ENCODE measurements around the gene EGR2.
A peak's percentile ranks its signal among the peaks of the same experiment; 100 is the strongest.

Gene EGR2
- total RNA-seq, result 2.4 to 6.5 reads per million in 2 donors

- peak; percentile 89 for DNase-seq
Observed at GRCh38 chr10:62816331-62817120, at the start of gene EGR2. EGR2 (minus strand) TSS chr10:62816366; CDS start chr10:62816029, 337 bp downstream.

- DNase-seq, result no peak
Observed at GRCh38 chr10:62862447-62862846, 46.3 kb upstream of the EGR2 start.

GRCh38 chr10:62861507-62861906, 45.3 kb upstream of the EGR2 start:
- no peak for DNase-seq

- no peak for DNase-seq
Observed at GRCh38 chr10:62860946-62861345, 44.8 kb upstream of the EGR2 start.

GRCh38 chr10:62858364-62858763, 42.2 kb upstream of the EGR2 start:
- no peak for DNase-seq

- no peak for DNase-seq
Observed at GRCh38 chr10:62856021-62856420, 39.9 kb upstream of the EGR2 start.

- no peak for DNase-seq
Observed at GRCh38 chr10:62853710-62854109, 37.5 kb upstream of the EGR2 start.

GRCh38 chr10:62852961-62853702, 37.0 kb upstream of the EGR2 start:
- no peak for DNase-seq

- DNase-seq, result no peak
Observed at GRCh38 chr10:62851442-62851841, 35.3 kb upstream of the EGR2 start.

- no peak for DNase-seq
Observed at GRCh38 chr10:62850646-62851045, 34.5 kb upstream of the EGR2 start.

GRCh38 chr10:62847433-62847832, 31.3 kb upstream of the EGR2 start:
- no peak for DNase-seq

- DNase-seq, result no peak
Observed at GRCh38 chr10:62844280-62845011, 28.3 kb upstream of the EGR2 start.

GRCh38 chr10:62843600-62843999, 27.4 kb upstream of the EGR2 start:
- no peak for DNase-seq

- no peak for DNase-seq
Observed at GRCh38 chr10:62842983-62843382, 26.8 kb upstream of the EGR2 start.

GRCh38 chr10:62839590-62839989, 23.4 kb upstream of the EGR2 start:
- DNase-seq, result no peak

- DNase-seq, result no peak
Observed at GRCh38 chr10:62831346-62831745, 15.2 kb upstream of the EGR2 start.

- DNase-seq, result no peak
Observed at GRCh38 chr10:62830679-62831078, 14.5 kb upstream of the EGR2 start.

GRCh38 chr10:62829622-62830021, 13.5 kb upstream of the EGR2 start:
- DNase-seq, result no peak

GRCh38 chr10:62826273-62826672, 10.1 kb upstream of the EGR2 start:
- DNase-seq, result no peak

- DNase-seq, result no peak
Observed at GRCh38 chr10:62820586-62820985, 4.4 kb upstream of the EGR2 start.

GRCh38 chr10:62819141-62819920, 3.2 kb upstream of the EGR2 start:
- no peak for DNase-seq

- peak; percentile 38 for DNase-seq
Observed at GRCh38 chr10:62818426-62819011, 2.4 kb upstream of the EGR2 start.
